IMR-90 (cell line): ENCODE results near the gene HPN. TPM values are rescaled to one million over a fixed set of nuclear protein-coding genes. Genes with fewer than 3 reads are reported as not detected.

Experiments
- ATAC-seq: fragments of 200-7000 bp; cut with Tn5 transposase; 2 replicates; pipeline ENCODE4 v1.9.1; 2020; ENCODE audit warnings: low read depth, mild to moderate bottlenecking, moderate library complexity
- BruUV-seq: library from RNA; stranded (reverse); fragments of 400-500 nt; replicated peaks from 2 replicates; lab custom pipeline; 2021; lab: Mats Ljungman, UMichigan
- CTCF ChIA-PET: fragments of 300-600 bp; formaldehyde crosslinking; extraction: SDS; loops from one replicate; lab custom pipeline; 2021; ENCODE audit warnings: antibody characterized with exemption; lab: Yijun Ruan, JAX
- POLR2A ChIA-PET: fragments of 300-600 bp; sonication (Branson Sonifier 250); formaldehyde crosslinking; loops from one replicate; lab custom pipeline; 2022; ENCODE audit warnings: antibody characterized with exemption; ENCODE audit not compliant: unreplicated experiment; lab: Charles Lee
- DNase-seq: peaks from one replicate; pipeline ENCODE4 v3.0.0; 2013
- H2AFZ ChIP-seq: replicated peaks from 2 replicates; pipeline ENCODE3; 2013; ENCODE audit warnings: low read length, mild to moderate bottlenecking; ENCODE audit not compliant: poor library complexity
- H2AK5ac ChIP-seq: 2 replicates; pipeline ENCODE4 v1.6.1; 2013; ENCODE audit warnings: low read depth, low read length, inconsistent platforms
- H2AK9ac ChIP-seq: replicated peaks from 2 replicates; pipeline ENCODE3; 2013; ENCODE audit warnings: mild to moderate bottlenecking, low read depth, low read length, moderate library complexity; ENCODE audit not compliant: poor library complexity
- H2BK120ac ChIP-seq: 2 replicates; pipeline ENCODE4 v1.6.1; 2013; ENCODE audit warnings: low read depth, low read length, inconsistent platforms
- H2BK15ac ChIP-seq: 3 replicates; pipeline ENCODE4 v1.6.1; 2013; ENCODE audit warnings: low read depth, low read length, inconsistent platforms
- H2BK20ac ChIP-seq: 2 replicates; pipeline ENCODE4 v1.6.1; 2013; ENCODE audit warnings: low read depth, mild to moderate bottlenecking, inconsistent platforms, low read length, moderate library complexity
- H2BK5ac ChIP-seq: 2 replicates; pipeline ENCODE4 v1.6.1; 2013; ENCODE audit warnings: mild to moderate bottlenecking, low read depth, low read length, inconsistent platforms; ENCODE audit not compliant: poor library complexity, severe bottlenecking
- H3K14ac ChIP-seq: replicated peaks from 2 replicates; pipeline ENCODE4 v1.6.1; 2013; ENCODE audit warnings: low read depth, low read length, inconsistent platforms
- H3K18ac ChIP-seq: 2 replicates; pipeline ENCODE4 v1.6.1; 2013; ENCODE audit warnings: low read depth, low read length, control low read depth
- H3K23ac ChIP-seq: 2 replicates; pipeline ENCODE4 v1.6.1; 2013; ENCODE audit warnings: low read depth, low read length, inconsistent platforms
- H3K27ac ChIP-seq: 2 replicates; pipeline ENCODE4 v1.5.1; 2013; ENCODE audit warnings: mild to moderate bottlenecking, control low read depth, low read length; ENCODE audit not compliant: insufficient read depth
- H3K27me3 ChIP-seq: 2 replicates; pipeline ENCODE4 v1.6.1; 2013; ENCODE audit warnings: low read length; ENCODE audit not compliant: control insufficient read depth, insufficient read depth
- H3K36me3 ChIP-seq: 2 replicates; pipeline ENCODE4 v1.6.1; 2013; ENCODE audit warnings: low read length, mixed read lengths; ENCODE audit not compliant: control insufficient read depth, insufficient read depth
- H3K4ac ChIP-seq: 2 replicates; pipeline ENCODE4 v1.6.1; 2013; ENCODE audit warnings: low read depth, low read length, inconsistent platforms
- H3K4me1 ChIP-seq: 2 replicates; pipeline ENCODE4 v1.6.1; 2013; ENCODE audit warnings: low read length, mixed read lengths; ENCODE audit not compliant: control insufficient read depth, insufficient read depth
- H3K4me2 ChIP-seq: 2 replicates; pipeline ENCODE4 v1.6.1; 2013; ENCODE audit warnings: low read depth, mild to moderate bottlenecking, control low read depth, low read length, moderate library complexity
- H3K4me3 ChIP-seq: 2 replicates; pipeline ENCODE4 v1.5.1; 2013; ENCODE audit warnings: low read depth, mild to moderate bottlenecking, control low read depth, low read length, moderate library complexity; ENCODE audit not compliant: insufficient read depth
- H3K56ac ChIP-seq: 2 replicates; pipeline ENCODE4 v1.6.1; 2013; ENCODE audit warnings: low read length, inconsistent platforms; ENCODE audit not compliant: insufficient read depth; ENCODE audit errors: extremely low read depth
- H3K79me1 ChIP-seq, 2 experiments: 2 replicates each; pipeline ENCODE4 v1.6.1; 2013; ENCODE audit warnings: low read length in 2 of 2, inconsistent platforms in 1 of 2, low read depth in 1 of 2
- H3K9ac ChIP-seq: 2 replicates; pipeline ENCODE4 v1.6.1; 2013; ENCODE audit warnings: low read depth, low read length, control low read depth
- H3K9me1 ChIP-seq: 2 replicates; pipeline ENCODE4 v1.6.1; 2013; ENCODE audit warnings: low read length, inconsistent platforms; ENCODE audit not compliant: insufficient read depth
- H3K9me3 ChIP-seq: 2 replicates; pipeline ENCODE4 v1.6.1; 2013; ENCODE audit warnings: low read length; ENCODE audit not compliant: control insufficient read depth, insufficient read depth
- H4K20me1 ChIP-seq: 2 replicates; pipeline ENCODE4 v1.6.1; 2013; ENCODE audit warnings: low read length, inconsistent platforms; ENCODE audit not compliant: insufficient read depth
- H4K5ac ChIP-seq: 2 replicates; pipeline ENCODE4 v1.6.1; 2013; ENCODE audit warnings: mild to moderate bottlenecking, low read depth, low read length, control low read depth
- H4K8ac ChIP-seq, 2 experiments: 2 replicates each; pipeline ENCODE4 v1.6.1; 2013; ENCODE audit warnings: low read depth in 2 of 2, low read length in 2 of 2, control low read depth in 1 of 2, inconsistent platforms in 1 of 2
- H4K91ac ChIP-seq: 2 replicates; pipeline ENCODE4 v1.6.1; 2013; ENCODE audit warnings: low read depth, low read length, inconsistent platforms; ENCODE audit not compliant: insufficient read depth
- BHLHE40 ChIP-seq: fragments of 150-350 bp; IDR thresholded peaks from 2 replicates; pipeline ENCODE4 v1.6.1; 2016; ENCODE audit warnings: mild to moderate bottlenecking, low read depth, low read length
- MAFK ChIP-seq: IDR thresholded peaks from 2 replicates; pipeline ENCODE4 v1.6.1; 2012; ENCODE audit warnings: low read depth, low read length, improper control_type of control experiment
- MAZ ChIP-seq: IDR thresholded peaks from 2 replicates; pipeline ENCODE4 v1.6.1; 2012; ENCODE audit warnings: low read depth, mild to moderate bottlenecking, low read length, improper control_type of control experiment, moderate library complexity, borderline replicate concordance
- MXI1 ChIP-seq: IDR thresholded peaks from 2 replicates; pipeline ENCODE4 v1.6.1; 2012; ENCODE audit warnings: low read depth, mild to moderate bottlenecking, low read length, moderate library complexity, borderline replicate concordance
- NFE2L2 ChIP-seq: fragments of 150-350 bp; IDR thresholded peaks from 2 replicates; pipeline ENCODE4 v1.6.1; 2016; ENCODE audit warnings: low read depth, mild to moderate bottlenecking, low read length
- WGBS, 2 experiments: methylation state at CpG; one replicate each; pipeline versions ENCODE4 v1.1.5 to v1.1.7; 2013; ENCODE audit warnings: missing lambda C conversion rate in 2 of 2; ENCODE audit not compliant: insufficient read length in 1 of 2; ENCODE audit errors: extremely low coverage in 2 of 2; 5-methylcytosine and 5-hydroxymethylcytosine counted together
- dilution Hi-C: fragments of 300-500 bp; cut with HindIII; formaldehyde crosslinking; loops from one replicate; pipeline ENCODE4 v1.14.3; 2018; ENCODE audit warnings: low sequenced_read_pairs; ENCODE audit not compliant: unreplicated experiment
- in situ Hi-C: fragments of 300-500 bp; cut with MboI; formaldehyde crosslinking; loops from 3 replicates; pipeline ENCODE4 v1.14.3; 2019; ENCODE audit warnings: low sequenced_read_pairs, inconsistent platforms, mixed read lengths
- intact Hi-C: fragments of 100-400 bp; cut with micrococcal nuclease; formaldehyde crosslinking; loops from 2 replicates; pipeline ENCODE4 v1.10.0; 2022
- polyA plus RNA-seq, 3 experiments: library from polyadenylated mRNA; depleted of rRNA; stranded (reverse); fragments of >200 nt; gene quantifications; 2 replicates each; pipeline ENCODE4 v1.2.3, GENCODE V29; 2012; ENCODE audit warnings: low replicate concordance in 1 of 3
- total RNA-seq: library from RNA; depleted of rRNA; stranded (reverse); fragments of >200 nt; gene quantifications from 2 replicates; pipeline ENCODE4 v1.2.3, GENCODE V29; 2012

The HPN gene
- total and polyA plus RNA-seq, 2 of the 4 experiments (the other 2 are of a cell fraction): not detected

GRCh38 chr19:35059006-35059798 is 17.7 kb downstream of the HPN start:
- no peak overlapping the region for H2AK5ac ChIP-seq
- H3K79me1 ChIP-seq: no peaks in the 10 kb centered on the region
- H2AK9ac ChIP-seq: no peak overlapping the region
- H3K9me1 ChIP-seq: no peaks in the 10 kb centered on the region
- H3K27ac ChIP-seq: no peak overlapping the region
- no peak overlapping the region for H2BK120ac ChIP-seq
- DNase-seq (no peak), ATAC-seq (no peak)
- intact Hi-C loops (no loop called here), dilution Hi-C loops (no loop called here), in situ Hi-C loops (no loop called here)
- H3K23ac ChIP-seq: no peak overlapping the region
- no peaks in the 10 kb centered on the region for H3K36me3 ChIP-seq
- H3K27me3 ChIP-seq: peaks cover 18% of the 10 kb centered on the region
- no peak overlapping the region for H3K4me2 ChIP-seq
- H3K18ac ChIP-seq: no peak overlapping the region
- H3K9me3 ChIP-seq: no peaks in the 10 kb centered on the region
- H4K20me1 ChIP-seq: no peaks in the 10 kb centered on the region
- no peak overlapping the region for H3K14ac ChIP-seq
- H2BK15ac ChIP-seq: no peak overlapping the region
- no peak overlapping the region for H3K56ac ChIP-seq
- TF ChIP-seq MXI1: no peak
- no peak for TF ChIP-seq BHLHE40
- no peak for TF ChIP-seq MAZ
- TF ChIP-seq MAFK: no peak
- no peak for TF ChIP-seq NFE2L2
- no peak overlapping the region for H4K5ac ChIP-seq
- no peak overlapping the region for H2BK20ac ChIP-seq
- H4K91ac ChIP-seq: no peak overlapping the region
- H3K4me1 ChIP-seq: no peaks in the 10 kb centered on the region
- CTCF ChIA-PET: interaction anchor here (1.8 kb wide), 1 partner anchor 15 kb away, joined by 6 read pairs; no protein-coding TSS in a partner anchor
- BruUV-seq: no TSS peak
- H4K8ac ChIP-seq: no peak overlapping the region
- H3K4ac ChIP-seq: no peak overlapping the region
- H2AFZ ChIP-seq: no peak overlapping the region
- H2BK5ac ChIP-seq: no peak overlapping the region
- H3K4me3 ChIP-seq: no peak overlapping the region
- POLR2A ChIA-PET: no interaction called here
- H3K9ac ChIP-seq: no peak overlapping the region
- 82% methylated on average over 13 of the region's 26 CpGs; no CpG with 5 or more reads in 1 of the 2 experiments for WGBS, 2 experiments
